Dermis microvascular lymphatic vessel endothelial cell (primary cell): ENCODE data around the gene ADNP2. TPM values are rescaled to one million over a fixed set of nuclear protein-coding genes. Genes with fewer than 3 reads are reported as not detected.

ENCODE experiments used
- DNase-seq, 2 donors: peaks; one replicate each; pipeline versions ENCODE4 v3.0.0 to v3.0.0-alpha.2; 2010; ENCODE audit warnings: low read depth in 2 of 2
- total RNA-seq: library from RNA; depleted of rRNA; stranded (reverse); fragments of >200 nt; gene quantifications from 2 replicates; pipeline ENCODE4 v1.2.1, GENCODE V29; 2014

ADNP2 gene
- total RNA-seq: 12.2 and 15.2 TPM in 2 replicates

DNA sequence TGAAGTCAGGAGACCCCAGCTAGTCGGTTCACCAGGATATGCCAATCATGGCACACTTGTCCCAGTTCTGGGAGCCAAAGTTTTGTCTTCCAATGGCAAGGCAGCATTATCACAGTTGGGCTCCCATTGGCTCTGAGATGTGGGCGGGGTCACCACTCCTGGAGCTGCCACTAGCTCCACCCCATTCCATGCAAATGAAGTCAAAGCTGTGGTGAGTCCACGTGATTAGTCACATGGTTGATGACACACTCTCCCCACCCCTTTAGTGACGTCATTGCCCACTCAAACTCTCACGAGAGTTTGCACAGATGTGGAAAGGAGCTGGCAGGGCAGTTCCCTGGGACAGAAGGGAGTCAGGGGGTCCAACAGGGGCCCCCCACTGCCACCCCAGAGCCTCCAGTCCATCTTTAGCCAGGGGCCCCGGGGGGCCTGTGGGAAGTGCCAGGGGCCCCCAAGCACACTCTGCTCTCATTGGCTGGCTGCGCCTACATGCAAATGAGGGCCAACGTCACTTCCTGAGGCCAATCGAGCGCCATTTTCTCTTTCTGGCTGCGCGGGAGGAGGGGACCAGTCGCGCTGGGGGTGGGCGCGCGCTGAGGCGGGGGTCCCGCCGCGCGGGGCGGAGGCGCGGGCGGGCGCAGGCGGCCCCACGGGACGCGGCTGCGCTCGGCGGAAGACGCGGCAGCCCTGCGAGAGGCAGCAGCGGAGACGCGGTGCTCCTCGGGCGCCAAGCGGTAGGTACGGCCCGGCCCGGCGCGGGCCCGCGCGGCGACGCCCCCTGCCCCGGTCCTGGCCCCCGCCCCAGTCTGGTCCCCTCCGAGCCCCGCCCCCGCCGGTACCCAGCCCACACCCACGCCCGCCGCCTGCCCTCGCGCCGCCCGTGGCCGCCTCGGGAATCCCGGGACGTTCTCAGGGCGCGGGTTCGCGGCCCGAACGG is at the start of gene ADNP2:
Gene ADNP2, plus strand, starts transcription at position 524 of the 937 bp plus-strand sequence. CDS start 8,281 bp downstream, outside the sequence.
- DNase-seq: peak; percentile 96 to 97

DNA sequence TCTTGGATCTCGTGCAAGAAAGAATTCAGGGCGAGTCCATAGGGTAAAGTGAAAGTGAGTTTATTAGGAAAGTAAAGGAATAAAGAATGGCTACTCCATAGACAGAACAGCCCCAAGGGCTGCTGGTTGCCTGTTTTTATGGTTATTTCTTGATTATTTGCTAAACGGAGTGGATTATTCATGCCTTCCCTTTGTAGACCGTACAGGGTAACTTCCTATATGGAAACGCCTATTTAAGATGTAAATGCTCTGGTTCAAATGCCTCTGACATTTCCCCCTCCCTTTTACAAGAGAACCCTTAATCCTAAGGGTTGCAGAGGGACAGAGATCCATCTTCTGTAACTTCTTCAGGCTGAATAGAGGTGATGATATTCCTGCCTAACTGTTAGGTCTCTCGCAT is 49.1 kb upstream of the ADNP2 start:
- DNase-seq: no peak

- DNase-seq: no peak
Measured at GRCh38 chr18:80065705-80066104, 43.4 kb upstream of the ADNP2 start.

DNA sequence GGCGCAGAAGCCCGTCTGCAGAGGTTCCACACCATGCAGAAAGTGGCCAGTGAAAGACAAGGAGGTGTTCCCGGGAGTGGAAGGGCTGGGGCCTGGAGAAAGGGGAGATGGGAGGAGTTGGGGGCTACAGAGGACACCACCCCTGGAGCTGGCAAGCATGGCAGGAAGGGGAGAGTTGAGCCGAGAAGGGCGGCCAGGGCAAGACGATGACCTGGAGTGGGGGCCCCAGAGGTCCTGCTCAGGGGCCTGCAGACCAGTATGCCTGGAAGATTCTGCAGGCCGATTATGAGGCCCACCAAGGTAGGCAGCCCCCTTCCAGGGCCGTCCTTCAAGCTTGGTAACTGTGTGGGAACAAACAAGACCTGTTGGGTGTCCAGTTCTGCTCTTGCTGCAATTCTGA is 41.7 kb upstream of the ADNP2 start:
- no peak for DNase-seq

GRCh38 chr18:80067897-80068296 is 41.2 kb upstream of the ADNP2 start:
- no peak for DNase-seq

DNA sequence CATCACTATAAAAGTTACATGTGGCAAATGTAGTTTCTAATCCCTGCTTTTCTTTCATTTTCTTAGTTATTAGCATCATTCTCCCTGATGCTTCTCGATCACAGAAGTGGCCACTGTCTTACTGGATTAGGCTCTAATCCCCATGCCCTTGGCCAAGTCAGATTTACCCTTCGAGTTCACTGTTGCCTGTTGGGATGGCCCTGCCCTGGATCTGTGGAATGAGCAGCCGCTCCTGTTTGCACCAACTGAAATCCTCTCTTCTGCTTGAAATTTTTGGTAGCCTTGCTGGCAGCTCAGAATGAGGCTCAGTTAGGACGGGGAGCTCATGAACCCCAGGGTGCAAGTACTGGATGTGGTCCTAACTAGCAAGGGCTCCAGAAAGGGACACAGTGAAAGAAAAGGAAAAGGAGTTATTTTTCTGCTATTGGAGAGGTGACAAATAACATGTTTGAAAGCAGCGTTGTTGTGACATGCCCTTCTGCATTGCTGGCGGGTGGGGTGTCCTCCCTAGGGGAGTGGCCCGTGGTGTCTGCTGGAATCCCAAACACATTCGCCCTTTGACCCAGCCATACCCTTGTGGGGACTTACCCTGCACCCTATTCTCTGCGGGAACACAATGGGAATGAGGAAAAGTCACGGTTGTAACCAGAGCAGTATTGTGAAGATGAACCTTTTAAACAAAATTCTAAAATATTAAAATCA is 40.3 kb upstream of the ADNP2 start:
- no peak for DNase-seq

DNA sequence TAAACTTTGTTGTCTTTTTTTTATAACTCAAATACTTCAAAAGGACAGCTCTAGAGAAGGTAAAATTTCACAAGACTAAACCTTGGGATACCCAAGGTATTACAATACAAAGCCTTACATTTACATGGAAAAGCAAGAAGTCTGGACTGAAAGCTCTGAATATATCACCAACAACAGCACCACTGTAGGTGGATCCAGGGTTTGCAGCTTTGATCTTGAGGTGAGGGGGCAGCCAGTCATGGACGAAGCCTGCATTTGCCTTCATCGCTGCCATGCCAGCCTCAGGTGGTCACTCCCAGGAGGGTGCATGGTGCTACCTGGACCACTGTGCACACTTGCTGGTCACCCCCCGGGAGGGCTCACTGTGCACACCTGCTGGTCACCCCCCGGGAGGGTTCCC is 38.2 kb upstream of the ADNP2 start:
- no peak for DNase-seq

- no peak for DNase-seq
Measured at GRCh38 chr18:80074183-80074582, 34.9 kb upstream of the ADNP2 start.

GRCh38 chr18:80074697-80075096 is 34.4 kb upstream of the ADNP2 start:
- no peak for DNase-seq

GRCh38 chr18:80075940-80076339 is 33.1 kb upstream of the ADNP2 start:
- DNase-seq: no peak

DNA sequence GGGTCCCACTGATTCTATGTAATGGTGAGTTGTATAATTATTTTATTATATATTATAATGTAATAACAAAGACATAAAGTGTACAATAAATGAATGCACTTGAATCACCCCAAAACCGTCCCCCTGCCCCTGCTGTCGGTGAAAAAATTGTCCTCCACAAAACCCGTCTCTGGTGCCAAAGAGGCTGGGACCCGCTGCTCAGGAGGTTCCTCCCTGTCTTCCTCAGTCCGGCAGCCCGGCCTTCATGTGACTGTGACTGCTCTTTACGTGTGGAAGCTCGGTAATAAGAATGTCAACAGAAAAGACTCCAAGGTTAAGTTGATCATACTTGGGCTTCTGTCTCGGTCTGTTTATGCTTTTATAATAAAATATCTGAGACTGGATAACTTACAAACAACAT is 32.7 kb upstream of the ADNP2 start:
- no peak for DNase-seq

DNA sequence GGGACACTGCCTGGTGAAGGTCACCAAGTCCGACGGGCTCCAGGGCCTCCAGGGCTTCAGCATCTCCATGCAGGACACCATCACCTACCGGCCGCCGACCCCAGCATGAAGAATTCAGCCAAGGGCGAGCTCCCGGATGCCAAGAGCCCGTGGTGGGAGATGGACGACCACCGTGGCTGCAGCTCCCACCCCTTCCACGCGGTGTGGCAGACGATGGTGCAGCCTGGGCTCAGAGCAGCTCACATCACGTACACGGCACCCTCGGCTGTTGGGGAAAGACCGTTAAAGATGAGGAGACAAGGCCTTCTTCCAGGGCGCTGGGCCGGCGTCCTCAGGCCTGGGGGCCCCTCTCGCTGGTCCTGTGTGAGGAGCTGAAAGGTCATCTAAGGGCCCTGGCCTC is 31.2 kb upstream of the ADNP2 start:
- DNase-seq: no peak

DNA sequence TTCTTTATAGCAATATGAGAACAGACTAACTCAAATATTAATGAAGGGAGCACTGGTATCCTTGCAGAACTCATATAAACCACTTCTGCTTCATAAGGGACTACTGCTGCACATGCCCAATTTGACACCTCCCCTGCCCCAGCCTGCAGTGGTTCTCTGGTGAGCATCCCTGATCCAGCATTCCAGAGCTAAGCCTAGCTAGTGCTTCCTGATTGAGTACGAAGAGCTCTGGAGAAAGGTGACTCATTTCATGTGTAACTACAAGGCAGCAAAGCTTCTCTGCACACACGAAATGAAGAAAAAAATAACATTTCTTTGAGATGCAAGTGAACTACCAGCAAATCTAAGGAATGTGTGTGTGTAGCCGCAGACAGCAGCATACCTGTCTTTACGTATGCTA is 22.8 kb upstream of the ADNP2 start:
- no peak for DNase-seq

DNA sequence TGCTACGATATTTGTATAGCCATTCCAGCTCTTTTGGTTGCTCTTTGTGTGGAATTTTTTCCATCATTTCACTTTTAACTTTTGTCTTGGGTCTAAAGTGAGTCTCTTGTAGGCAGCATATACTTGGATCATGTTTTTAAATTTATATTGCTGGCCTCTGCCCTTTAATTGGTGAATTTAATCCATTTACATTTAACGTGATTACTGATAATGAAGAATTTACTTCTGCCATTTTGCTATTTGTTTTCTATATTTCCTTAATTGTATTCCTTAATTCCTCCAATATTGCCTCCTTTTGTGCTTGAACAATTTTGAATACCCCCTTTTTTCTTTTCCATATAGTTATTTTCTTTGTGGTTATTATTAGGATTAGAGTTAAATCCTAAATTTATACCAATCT is 21.0 kb upstream of the ADNP2 start:
- no peak for DNase-seq

- no peak for DNase-seq
Measured at GRCh38 chr18:80088823-80089222, 20.2 kb upstream of the ADNP2 start.

DNA sequence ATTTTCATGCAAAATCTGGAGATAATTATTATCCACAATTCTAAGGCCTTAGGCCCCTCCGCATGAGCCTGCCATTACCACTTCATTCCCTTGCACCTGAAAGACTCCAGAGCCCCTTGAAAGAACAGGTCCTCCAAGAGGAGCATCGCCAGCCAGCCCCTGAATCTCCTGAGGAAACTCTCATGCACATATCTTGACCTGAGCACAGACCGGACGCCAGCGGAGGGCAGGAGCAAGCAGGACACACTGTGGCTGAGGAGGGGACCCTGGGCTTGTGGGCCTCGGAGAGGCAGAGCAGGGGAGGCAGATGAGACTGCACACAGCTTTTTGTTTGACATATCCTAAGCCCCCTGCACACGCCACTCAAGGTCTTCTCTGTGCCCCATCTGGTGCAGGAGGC is 13.6 kb upstream of the ADNP2 start:
- no peak for DNase-seq

GRCh38 chr18:80096032-80096565 is 13.0 kb upstream of the ADNP2 start:
- DNase-seq: no peak

DNA sequence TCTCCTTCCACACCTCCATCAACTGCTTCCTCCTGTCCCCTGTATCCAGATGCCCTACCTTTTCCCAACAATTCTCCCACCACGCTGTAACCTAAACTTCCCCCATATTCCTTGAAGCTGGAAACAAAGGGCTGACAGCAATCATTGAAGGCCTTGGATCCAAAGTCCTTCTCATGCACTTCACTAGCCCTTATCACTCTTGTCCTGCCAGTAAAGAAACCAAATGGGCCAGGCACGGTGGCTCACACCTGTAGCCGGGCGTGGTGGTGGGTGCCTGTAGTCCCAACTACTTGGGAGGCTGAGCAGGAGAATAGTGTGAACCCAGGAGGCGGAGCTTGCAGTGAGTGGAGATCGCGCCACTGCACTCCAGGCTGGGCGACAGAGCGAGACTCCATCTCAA is 11.9 kb upstream of the ADNP2 start:
- DNase-seq: no peak

DNA sequence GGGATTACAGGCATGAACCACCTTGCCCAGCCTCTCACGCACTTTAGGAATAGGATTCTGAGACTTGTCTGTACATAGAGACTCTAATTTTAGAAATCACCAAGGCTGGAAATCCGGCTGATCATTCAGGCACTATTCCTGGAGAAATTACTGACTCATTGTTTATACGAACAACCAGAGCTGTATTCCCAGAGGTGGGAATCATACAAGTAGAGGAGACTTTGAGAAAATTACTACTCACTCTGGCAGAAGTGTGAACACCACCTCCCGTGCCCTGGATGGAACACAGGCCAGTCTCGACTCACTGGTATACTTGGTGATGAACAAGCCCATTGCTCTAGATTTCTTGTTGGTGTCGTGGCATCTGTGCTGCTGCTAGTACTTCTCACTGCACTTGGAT is 5.8 kb upstream of the ADNP2 start:
- peak in 1 of 2 donors; percentile 76 for DNase-seq

DNA sequence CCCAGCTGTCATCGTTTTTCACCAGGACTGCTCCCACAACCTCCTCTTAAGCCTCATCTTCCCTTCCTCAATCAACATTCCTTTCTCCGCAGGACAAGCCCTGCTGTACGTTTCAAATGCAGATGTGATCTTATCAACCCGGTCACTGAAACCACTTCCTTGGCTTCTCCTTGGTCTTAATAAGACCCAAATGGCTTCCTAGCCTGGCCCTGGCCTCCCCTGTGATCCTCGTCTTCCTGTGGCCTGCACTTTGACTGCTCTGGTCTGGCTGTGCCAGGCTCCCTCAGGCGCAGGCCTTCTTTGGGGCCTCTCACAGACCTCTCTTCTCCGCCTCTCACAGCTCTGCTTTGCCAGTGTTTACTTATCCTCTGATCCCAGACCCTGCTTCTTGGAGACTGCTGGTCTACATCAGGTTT is 4.7 kb upstream of the ADNP2 start:
- no peak for DNase-seq

GRCh38 chr18:80105369-80106167 is 3.5 kb upstream of the ADNP2 start:
- DNase-seq: no peak
